IMR-90 (cell line): ENCODE data around the gene ANTXRL. TPM values are rescaled to one million over a fixed set of nuclear protein-coding genes. Genes with fewer than 3 reads are reported as not detected.

Experiments used
- ATAC-seq: fragments of 200-7000 bp; cut with Tn5 transposase; 2 replicates; pipeline ENCODE4 v1.9.1; 2020; ENCODE audit warnings: low read depth, mild to moderate bottlenecking, moderate library complexity
- BruUV-seq: library from RNA; stranded (reverse); fragments of 400-500 nt; replicated peaks from 2 replicates; lab custom pipeline; 2021; lab: Mats Ljungman, UMichigan
- CTCF ChIA-PET: fragments of 300-600 bp; formaldehyde crosslinking; extraction: SDS; loops from one replicate; lab custom pipeline; 2021; ENCODE audit warnings: antibody characterized with exemption; lab: Yijun Ruan, JAX
- POLR2A ChIA-PET: fragments of 300-600 bp; sonication (Branson Sonifier 250); formaldehyde crosslinking; loops from one replicate; lab custom pipeline; 2022; ENCODE audit warnings: antibody characterized with exemption; ENCODE audit not compliant: unreplicated experiment; lab: Charles Lee
- DNase-seq: peaks from one replicate; pipeline ENCODE4 v3.0.0; 2013
- H2AFZ ChIP-seq: replicated peaks from 2 replicates; pipeline ENCODE3; 2013; ENCODE audit warnings: low read length, mild to moderate bottlenecking; ENCODE audit not compliant: poor library complexity
- H2AK5ac ChIP-seq: 2 replicates; pipeline ENCODE4 v1.6.1; 2013; ENCODE audit warnings: low read depth, low read length, inconsistent platforms
- H2AK9ac ChIP-seq: replicated peaks from 2 replicates; pipeline ENCODE3; 2013; ENCODE audit warnings: mild to moderate bottlenecking, low read depth, low read length, moderate library complexity; ENCODE audit not compliant: poor library complexity
- H2BK120ac ChIP-seq: 2 replicates; pipeline ENCODE4 v1.6.1; 2013; ENCODE audit warnings: low read depth, low read length, inconsistent platforms
- H2BK15ac ChIP-seq: 3 replicates; pipeline ENCODE4 v1.6.1; 2013; ENCODE audit warnings: low read depth, low read length, inconsistent platforms
- H2BK20ac ChIP-seq: 2 replicates; pipeline ENCODE4 v1.6.1; 2013; ENCODE audit warnings: low read depth, mild to moderate bottlenecking, inconsistent platforms, low read length, moderate library complexity
- H2BK5ac ChIP-seq: 2 replicates; pipeline ENCODE4 v1.6.1; 2013; ENCODE audit warnings: mild to moderate bottlenecking, low read depth, low read length, inconsistent platforms; ENCODE audit not compliant: poor library complexity, severe bottlenecking
- H3K14ac ChIP-seq: replicated peaks from 2 replicates; pipeline ENCODE4 v1.6.1; 2013; ENCODE audit warnings: low read depth, low read length, inconsistent platforms
- H3K18ac ChIP-seq: 2 replicates; pipeline ENCODE4 v1.6.1; 2013; ENCODE audit warnings: low read depth, low read length, control low read depth
- H3K23ac ChIP-seq: 2 replicates; pipeline ENCODE4 v1.6.1; 2013; ENCODE audit warnings: low read depth, low read length, inconsistent platforms
- H3K27ac ChIP-seq: 2 replicates; pipeline ENCODE4 v1.5.1; 2013; ENCODE audit warnings: mild to moderate bottlenecking, control low read depth, low read length; ENCODE audit not compliant: insufficient read depth
- H3K27me3 ChIP-seq: 2 replicates; pipeline ENCODE4 v1.6.1; 2013; ENCODE audit warnings: low read length; ENCODE audit not compliant: control insufficient read depth, insufficient read depth
- H3K36me3 ChIP-seq: 2 replicates; pipeline ENCODE4 v1.6.1; 2013; ENCODE audit warnings: low read length, mixed read lengths; ENCODE audit not compliant: control insufficient read depth, insufficient read depth
- H3K4ac ChIP-seq: 2 replicates; pipeline ENCODE4 v1.6.1; 2013; ENCODE audit warnings: low read depth, low read length, inconsistent platforms
- H3K4me1 ChIP-seq: 2 replicates; pipeline ENCODE4 v1.6.1; 2013; ENCODE audit warnings: low read length, mixed read lengths; ENCODE audit not compliant: control insufficient read depth, insufficient read depth
- H3K4me2 ChIP-seq: 2 replicates; pipeline ENCODE4 v1.6.1; 2013; ENCODE audit warnings: low read depth, mild to moderate bottlenecking, control low read depth, low read length, moderate library complexity
- H3K4me3 ChIP-seq: 2 replicates; pipeline ENCODE4 v1.5.1; 2013; ENCODE audit warnings: low read depth, mild to moderate bottlenecking, control low read depth, low read length, moderate library complexity; ENCODE audit not compliant: insufficient read depth
- H3K56ac ChIP-seq: 2 replicates; pipeline ENCODE4 v1.6.1; 2013; ENCODE audit warnings: low read length, inconsistent platforms; ENCODE audit not compliant: insufficient read depth; ENCODE audit errors: extremely low read depth
- H3K79me1 ChIP-seq, 2 experiments: 2 replicates each; pipeline ENCODE4 v1.6.1; 2013; ENCODE audit warnings: low read length in 2 of 2, inconsistent platforms in 1 of 2, low read depth in 1 of 2
- H3K9ac ChIP-seq: 2 replicates; pipeline ENCODE4 v1.6.1; 2013; ENCODE audit warnings: low read depth, low read length, control low read depth
- H3K9me1 ChIP-seq: 2 replicates; pipeline ENCODE4 v1.6.1; 2013; ENCODE audit warnings: low read length, inconsistent platforms; ENCODE audit not compliant: insufficient read depth
- H3K9me3 ChIP-seq: 2 replicates; pipeline ENCODE4 v1.6.1; 2013; ENCODE audit warnings: low read length; ENCODE audit not compliant: control insufficient read depth, insufficient read depth
- H4K20me1 ChIP-seq: 2 replicates; pipeline ENCODE4 v1.6.1; 2013; ENCODE audit warnings: low read length, inconsistent platforms; ENCODE audit not compliant: insufficient read depth
- H4K5ac ChIP-seq: 2 replicates; pipeline ENCODE4 v1.6.1; 2013; ENCODE audit warnings: mild to moderate bottlenecking, low read depth, low read length, control low read depth
- H4K8ac ChIP-seq, 2 experiments: 2 replicates each; pipeline ENCODE4 v1.6.1; 2013; ENCODE audit warnings: low read depth in 2 of 2, low read length in 2 of 2, control low read depth in 1 of 2, inconsistent platforms in 1 of 2
- H4K91ac ChIP-seq: 2 replicates; pipeline ENCODE4 v1.6.1; 2013; ENCODE audit warnings: low read depth, low read length, inconsistent platforms; ENCODE audit not compliant: insufficient read depth
- MAFK ChIP-seq: IDR thresholded peaks from 2 replicates; pipeline ENCODE4 v1.6.1; 2012; ENCODE audit warnings: low read depth, low read length, improper control_type of control experiment
- WGBS, 2 experiments: methylation state at CpG; one replicate each; pipeline versions ENCODE4 v1.1.5 to v1.1.7; 2013; ENCODE audit warnings: missing lambda C conversion rate in 2 of 2; ENCODE audit not compliant: insufficient read length in 1 of 2; ENCODE audit errors: extremely low coverage in 2 of 2; 5-methylcytosine and 5-hydroxymethylcytosine counted together
- dilution Hi-C: fragments of 300-500 bp; cut with HindIII; formaldehyde crosslinking; loops from one replicate; pipeline ENCODE4 v1.14.3; 2018; ENCODE audit warnings: low sequenced_read_pairs; ENCODE audit not compliant: unreplicated experiment
- in situ Hi-C: fragments of 300-500 bp; cut with MboI; formaldehyde crosslinking; loops from 3 replicates; pipeline ENCODE4 v1.14.3; 2019; ENCODE audit warnings: low sequenced_read_pairs, inconsistent platforms, mixed read lengths
- intact Hi-C: fragments of 100-400 bp; cut with micrococcal nuclease; formaldehyde crosslinking; loops from 2 replicates; pipeline ENCODE4 v1.10.0; 2022
- polyA plus RNA-seq, 3 experiments: library from polyadenylated mRNA; depleted of rRNA; stranded (reverse); fragments of >200 nt; gene quantifications; 2 replicates each; pipeline ENCODE4 v1.2.3, GENCODE V29; 2012; ENCODE audit warnings: low replicate concordance in 1 of 3
- total RNA-seq: library from RNA; depleted of rRNA; stranded (reverse); fragments of >200 nt; gene quantifications from 2 replicates; pipeline ENCODE4 v1.2.3, GENCODE V29; 2012

Gene ANTXRL
- total and polyA plus RNA-seq, 2 of the 4 experiments (the other 2 are of a cell fraction) = not detected

DNA sequence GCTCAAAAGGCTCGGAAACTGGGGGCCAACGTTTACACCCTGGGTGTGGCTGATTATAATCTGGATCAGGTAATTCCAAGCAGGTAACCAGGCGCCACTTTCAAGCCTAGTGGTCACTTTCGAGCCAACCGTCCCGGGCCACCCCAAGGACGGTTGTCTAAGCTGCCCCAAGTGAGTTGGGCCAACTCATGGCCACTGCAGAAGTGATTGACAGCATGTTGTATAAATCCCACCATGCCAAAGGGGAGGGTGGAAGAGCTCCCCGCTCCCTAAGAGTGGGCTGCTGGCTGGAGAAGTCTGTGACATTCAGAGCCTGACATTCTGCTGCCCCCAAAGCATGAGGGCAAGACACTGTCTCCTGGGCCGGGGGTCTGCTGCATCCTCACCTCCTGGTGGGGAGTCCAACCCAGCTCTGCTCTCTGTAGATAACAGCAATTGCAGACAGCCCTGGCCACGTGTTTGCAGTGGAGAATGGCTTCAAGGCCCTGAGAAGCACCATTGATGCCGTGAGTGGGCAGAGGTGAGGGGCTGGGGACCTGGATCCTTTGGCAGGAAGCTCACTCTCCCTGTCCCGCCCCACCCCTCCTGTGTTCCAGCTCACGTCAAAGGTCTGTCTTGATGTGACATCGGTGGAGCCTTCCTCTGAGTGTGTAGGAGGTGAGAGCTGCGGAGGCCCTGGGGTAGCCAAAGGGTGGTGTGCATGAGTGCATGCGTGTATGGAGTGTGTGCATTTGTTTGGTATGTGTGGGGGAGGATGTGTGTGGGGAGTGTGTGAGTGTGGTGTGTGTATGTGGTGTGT, 10.8 kb downstream of the ANTXRL start:
- no peak for DNase-seq
- no peaks in the 10 kb centered on the region for H3K9me3 ChIP-seq
- WGBS, 2 experiments = 81% methylated on average over 5 of the region's 16 CpGs; no CpG with 5 or more reads in 1 of the 2 experiments
- H2AK5ac ChIP-seq = no peak overlapping the region
- no peak overlapping the region for H3K9ac ChIP-seq
- H3K18ac ChIP-seq = no peak overlapping the region
- no peaks in the 10 kb centered on the region for H3K79me1 ChIP-seq
- no peak overlapping the region for H2AFZ ChIP-seq
- no peak overlapping the region for H3K4ac ChIP-seq
- TF ChIP-seq MAFK = no peak
- H4K5ac ChIP-seq = no peak overlapping the region
- in situ Hi-C loops (no loop called here), intact Hi-C loops (no loop called here), dilution Hi-C loops (no loop called here)
- H3K27me3 ChIP-seq = no peaks in the 10 kb centered on the region; the same call in 1 of the 2 replicates
- H3K36me3 ChIP-seq = no peaks in the 10 kb centered on the region
- no peak overlapping the region for H3K14ac ChIP-seq
- POLR2A ChIA-PET = no interaction called here
- no peak overlapping the region for H2BK20ac ChIP-seq
- no peak overlapping the region for H3K27ac ChIP-seq
- H3K23ac ChIP-seq = no peak overlapping the region
- H2BK15ac ChIP-seq = no peak overlapping the region
- H3K56ac ChIP-seq = no peak overlapping the region
- H2AK9ac ChIP-seq = no peak overlapping the region
- H2BK120ac ChIP-seq = no peak overlapping the region
- peaks cover 12% of the 10 kb centered on the region; the same call in 1 of the 2 replicates for H3K9me1 ChIP-seq
- H3K4me2 ChIP-seq = no peak overlapping the region
- H4K20me1 ChIP-seq = no peaks in the 10 kb centered on the region
- H4K8ac ChIP-seq = no peak overlapping the region
- no peak overlapping the region for H2BK5ac ChIP-seq
- H3K4me3 ChIP-seq = no peak overlapping the region
- CTCF ChIA-PET = no interaction called here
- ATAC-seq = no peak
- no TSS peak for BruUV-seq
- no peak overlapping the region for H4K91ac ChIP-seq
- H3K4me1 ChIP-seq = no peaks in the 10 kb centered on the region
